SK-N-SH treated with all-trans-retinoic acid at 6 μM for 48 hours (cell line): ENCODE data around the gene PILRB.

Experiments
- ATAC-seq: fragments of 200-7000 bp; cut with Tn5 transposase; 3 replicates; pipeline ENCODE4 v1.9.1; 2020; ENCODE audit warnings: mild to moderate bottlenecking, moderate library complexity
- ARNTL ChIP-seq: fragments of 450-650 bp; formaldehyde crosslinking; IDR thresholded peaks from 2 replicates; pipeline ENCODE4 v1.5.0; 2020; ENCODE audit warnings: low read depth, mild to moderate bottlenecking, moderate library complexity, borderline replicate concordance
- BACH2 ChIP-seq: fragments of 250-450 bp; sonication (Bioruptor Pico); IDR thresholded peaks from 2 replicates; pipeline ENCODE4 v1.9.0; 2021; ENCODE audit warnings: mild to moderate bottlenecking, borderline replicate concordance
- CREB5 ChIP-seq: fragments of 250-450 bp; sonication (Bioruptor Pico); IDR thresholded peaks from 2 replicates; pipeline ENCODE4 v1.5.1; 2020; ENCODE audit warnings: low read depth, mild to moderate bottlenecking, moderate library complexity
- CSDC2 ChIP-seq: fragments of 250-450 bp; sonication (Bioruptor Pico); IDR thresholded peaks from 2 replicates; pipeline ENCODE4 v1.5.0; 2020; ENCODE audit warnings: mild to moderate bottlenecking, moderate library complexity
- CSRNP3 ChIP-seq: fragments of 250-450 bp; sonication (Bioruptor Pico); IDR thresholded peaks from 2 replicates; pipeline ENCODE4 v1.5.1; 2021; ENCODE audit warnings: mild to moderate bottlenecking, moderate library complexity
- ESRRG ChIP-seq: fragments of 250-450 bp; sonication (Bioruptor Pico); IDR thresholded peaks from 2 replicates; pipeline ENCODE4 v1.6.1; 2021; ENCODE audit warnings: mild to moderate bottlenecking
- GLIS3 ChIP-seq: fragments of 250-450 bp; sonication (Bioruptor Pico); IDR thresholded peaks from 2 replicates; pipeline ENCODE4 v1.5.0; 2020; ENCODE audit warnings: mild to moderate bottlenecking, moderate library complexity
- ISL1 ChIP-seq: fragments of 250-450 bp; sonication (Bioruptor Pico); IDR thresholded peaks from 2 replicates; pipeline ENCODE4 v2.1.2; 2022; ENCODE audit warnings: mild to moderate bottlenecking, moderate library complexity
- OSR1 ChIP-seq: fragments of 250-450 bp; sonication (Bioruptor Pico); IDR thresholded peaks from 2 replicates; pipeline ENCODE4 v1.8.0; 2022; ENCODE audit warnings: moderate library complexity, mild to moderate bottlenecking, inconsistent platforms
- PATZ1 ChIP-seq: fragments of 250-450 bp; sonication (Bioruptor Pico); IDR thresholded peaks from 2 replicates; pipeline ENCODE4 v1.8.0; 2020; ENCODE audit warnings: mild to moderate bottlenecking, moderate library complexity, borderline replicate concordance
- POU6F1 ChIP-seq: fragments of 250-450 bp; sonication (Bioruptor Pico); IDR thresholded peaks from 2 replicates; pipeline ENCODE4 v1.8.0; 2021; ENCODE audit warnings: low read depth, mild to moderate bottlenecking, moderate library complexity, borderline replicate concordance
- PPARA ChIP-seq: fragments of 250-450 bp; sonication (Bioruptor Pico); IDR thresholded peaks from 2 replicates; pipeline ENCODE4 v1.5.0; 2020; ENCODE audit warnings: mild to moderate bottlenecking, borderline replicate concordance
- RARB ChIP-seq: fragments of 250-450 bp; sonication (Bioruptor Pico); IDR thresholded peaks from 2 replicates; pipeline ENCODE4 v1.8.0; 2021; ENCODE audit warnings: mild to moderate bottlenecking, moderate library complexity
- SNAI2 ChIP-seq: fragments of 250-450 bp; sonication (Bioruptor Pico); IDR thresholded peaks from 2 replicates; pipeline ENCODE4 v1.5.0; 2020; ENCODE audit warnings: mild to moderate bottlenecking, moderate library complexity
- TOX ChIP-seq: fragments of 250-450 bp; sonication (Bioruptor Pico); IDR thresholded peaks from 2 replicates; pipeline ENCODE4 v1.8.0; 2021; ENCODE audit warnings: mild to moderate bottlenecking, moderate library complexity, borderline replicate concordance
- TSHZ2 ChIP-seq: fragments of 250-450 bp; sonication (Bioruptor Pico); IDR thresholded peaks from 2 replicates; pipeline ENCODE4 v1.5.0; 2020; ENCODE audit warnings: mild to moderate bottlenecking, moderate library complexity
- ZC3H10 ChIP-seq: fragments of 250-450 bp; sonication (Bioruptor Pico); IDR thresholded peaks from 2 replicates; pipeline ENCODE4 v1.5.1; 2021; ENCODE audit warnings: mild to moderate bottlenecking, moderate library complexity
- ZFP30 ChIP-seq: fragments of 450-650 bp; formaldehyde crosslinking; IDR thresholded peaks from 2 replicates; pipeline ENCODE4 v1.5.0; 2022; ENCODE audit warnings: mild to moderate bottlenecking, moderate library complexity
- ZNF565 ChIP-seq: fragments of 450-650 bp; formaldehyde crosslinking; conservative IDR thresholded peaks from 2 replicates; pipeline ENCODE4 v1.5.0; 2020; ENCODE audit warnings: low read depth, mild to moderate bottlenecking, moderate library complexity
- ZNF70 ChIP-seq: fragments of 450-650 bp; formaldehyde crosslinking; IDR thresholded peaks from 2 replicates; pipeline ENCODE4 v1.5.0; 2020; ENCODE audit warnings: mild to moderate bottlenecking, moderate library complexity
- ZNF8 ChIP-seq: fragments of 450-650 bp; formaldehyde crosslinking; IDR thresholded peaks from 2 replicates; pipeline ENCODE4 v1.5.0; 2020; ENCODE audit warnings: mild to moderate bottlenecking, moderate library complexity

The PILRB gene

GRCh38 chr7:100356416-100357068, 1.4 kb upstream of the PILRB start:
- no peak for TF ChIP-seq TOX (CRISPR knock-in tag)
- no peak for TF ChIP-seq SNAI2
- TF ChIP-seq BACH2, result no peak
- ATAC-seq, result no peak

- ATAC-seq, result no peak
Measured at GRCh38 chr7:100357131-100357561, 771 bp upstream of the PILRB start.

GRCh38 chr7:100358857-100359212, 918 bp downstream of the PILRB start:
- TF ChIP-seq TOX (CRISPR knock-in tag) (no peak), CSRNP3 (CRISPR knock-in tag) (no peak), BACH2 (no peak), ZFP30 (no peak), CSDC2 (CRISPR knock-in tag) (no peak), ZNF565 (CRISPR knock-in tag) (no peak), POU6F1 (CRISPR knock-in tag) (no peak), PPARA (CRISPR knock-in tag) (no peak), ZNF70 (CRISPR knock-in tag) (no peak), OSR1 (CRISPR knock-in tag) (no peak), SNAI2 (no peak), GLIS3 (CRISPR knock-in tag) (no peak), ARNTL (CRISPR knock-in tag) (no peak), ISL1 (no peak), TSHZ2 (CRISPR knock-in tag) (no peak), CREB5 (CRISPR knock-in tag) (no peak), ZC3H10 (CRISPR knock-in tag) (no peak), PATZ1 (CRISPR knock-in tag) (no peak), ZNF8 (CRISPR knock-in tag) (no peak)
- no peak for ATAC-seq

More at GRCh38 chr7:100357131-100357561, 771 bp upstream of the PILRB start:
- TF ChIP-seq POU6F1 (CRISPR knock-in tag) (no peak), ESRRG (no peak), SNAI2 (no peak), ZC3H10 (CRISPR knock-in tag) (no peak), TOX (CRISPR knock-in tag) (no peak), GLIS3 (CRISPR knock-in tag) (no peak), RARB (CRISPR knock-in tag) (no peak), OSR1 (CRISPR knock-in tag) (no peak)
